Activated naive CD4-positive, alpha-beta T cell treated with anti-CD3 and anti-CD28 coated beads, Interleukin-2, amount 50 U/mL, for 24 hours (primary cell): ENCODE results near the gene EFCAB5.
"Not testable (repeated sequence)": the region's sequence is repeated elsewhere in the genome, so short reads cannot be mapped to it uniquely, and the experiment has no call there.

Source experiments
- H3K27ac Mint-ChIP-seq: one replicate; pipeline ENCODE4 v1.8.0; 2021; ENCODE audit warnings: mild to moderate bottlenecking, mixed read lengths
- H3K27me3 Mint-ChIP-seq: one replicate; pipeline ENCODE4 v1.8.0; 2021; ENCODE audit warnings: mixed read lengths
- H3K36me3 Mint-ChIP-seq: one replicate; pipeline ENCODE4 v1.8.0; 2021; ENCODE audit warnings: mixed read lengths
- H3K4me1 Mint-ChIP-seq: one replicate; pipeline ENCODE4 v1.8.0; 2021; ENCODE audit warnings: mixed read lengths
- H3K4me3 Mint-ChIP-seq: one replicate; pipeline ENCODE4 v1.8.0; 2021; ENCODE audit warnings: mild to moderate bottlenecking, mixed read lengths
- H3K9me3 Mint-ChIP-seq: one replicate; pipeline ENCODE4 v1.8.0; 2021; ENCODE audit warnings: mixed read lengths

Gene EFCAB5

GRCh38 chr17:29959658-29960337, 18.4 kb downstream of the EFCAB5 start:
- Mint-ChIP-seq H3K4me3 (no peak overlapping the region), H3K4me1 (no peaks in the 10 kb centered on the region), H3K27me3 (peaks cover 1% of the 10 kb centered on the region), H3K9me3 (peaks cover 5% of the 10 kb centered on the region), H3K27ac (no peak overlapping the region), H3K36me3 (peaks cover 5% of the 10 kb centered on the region)

GRCh38 chr17:29962656-29963055, 21.2 kb downstream of the EFCAB5 start:
- peaks cover 5% of the 10 kb centered on the region for H3K36me3 Mint-ChIP-seq
- H3K27ac Mint-ChIP-seq, result no peak overlapping the region
- H3K9me3 Mint-ChIP-seq, result peaks cover 5% of the 10 kb centered on the region
- peaks cover 3% of the 10 kb centered on the region for H3K27me3 Mint-ChIP-seq
- no peak overlapping the region for H3K4me3 Mint-ChIP-seq
- H3K4me1 Mint-ChIP-seq, result no peaks in the 10 kb centered on the region

- no peaks in the 10 kb centered on the region for H3K9me3 Mint-ChIP-seq
- no peaks in the 10 kb centered on the region for H3K4me1 Mint-ChIP-seq
- H3K4me3 Mint-ChIP-seq, result no peak overlapping the region
- H3K36me3 Mint-ChIP-seq, result peaks cover 3% of the 10 kb centered on the region
- peaks cover 1% of the 10 kb centered on the region for H3K27me3 Mint-ChIP-seq
- no peak overlapping the region for H3K27ac Mint-ChIP-seq
These were observed 26.8 kb downstream of the EFCAB5 start for GRCh38 chr17:29968271-29968670.

DNA sequence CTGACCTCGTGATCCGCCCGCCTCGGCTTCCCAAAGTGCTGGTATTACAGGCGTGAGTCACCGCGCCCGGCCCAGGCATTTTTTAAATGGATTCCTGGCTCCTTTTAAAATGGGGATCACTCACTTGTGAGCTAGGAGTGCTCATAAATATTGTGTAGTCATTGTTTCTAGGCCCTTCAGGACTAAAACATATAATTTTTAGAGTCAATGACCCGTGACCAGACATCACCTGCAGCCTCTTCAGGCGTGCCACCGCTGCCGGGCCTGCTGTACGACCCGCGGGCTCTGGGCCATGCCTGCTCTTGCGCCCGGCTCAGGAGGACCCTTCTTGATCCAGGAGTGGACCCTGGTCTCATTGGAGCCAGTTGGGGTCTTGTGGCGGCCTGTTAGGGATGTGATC, 30.8 kb downstream of the EFCAB5 start:
- no peak overlapping the region for H3K27ac Mint-ChIP-seq
- H3K4me3 Mint-ChIP-seq, result no peak overlapping the region
- no peaks in the 10 kb centered on the region for H3K9me3 Mint-ChIP-seq
- no peaks in the 10 kb centered on the region for H3K27me3 Mint-ChIP-seq
- H3K4me1 Mint-ChIP-seq, result no peaks in the 10 kb centered on the region
- H3K36me3 Mint-ChIP-seq, result no peaks in the 10 kb centered on the region

DNA sequence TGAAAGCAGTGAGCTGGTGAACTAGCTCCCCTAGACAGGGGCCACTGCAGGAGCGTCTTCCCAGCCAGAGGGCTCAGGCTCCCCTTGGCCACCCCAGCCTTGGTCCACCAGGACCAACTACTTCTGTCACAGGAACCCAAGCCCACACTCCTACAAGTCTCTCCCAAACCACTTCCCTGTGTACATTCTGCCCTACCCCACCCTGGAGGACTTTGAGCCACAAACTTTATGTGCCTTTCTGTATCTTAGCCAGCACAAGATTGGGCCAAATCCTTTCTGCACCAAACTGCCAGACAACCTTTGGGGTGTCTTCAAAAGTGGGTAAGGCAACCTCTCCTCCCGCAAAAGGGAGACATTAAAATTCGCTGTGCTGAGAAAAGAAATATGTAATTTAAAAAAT, 31.6 kb downstream of the EFCAB5 start:
- Mint-ChIP-seq H3K36me3 (no peaks in the 10 kb centered on the region), H3K27ac (no peak overlapping the region), H3K9me3 (no peaks in the 10 kb centered on the region), H3K4me3 (no peak overlapping the region), H3K4me1 (no peaks in the 10 kb centered on the region), H3K27me3 (peaks cover 2% of the 10 kb centered on the region)

- no peaks in the 10 kb centered on the region for H3K9me3 Mint-ChIP-seq
- no peaks in the 10 kb centered on the region for H3K36me3 Mint-ChIP-seq
- H3K27me3 Mint-ChIP-seq, result peaks cover 2% of the 10 kb centered on the region
- H3K4me1 Mint-ChIP-seq, result no peaks in the 10 kb centered on the region
- H3K27ac Mint-ChIP-seq, result no peak overlapping the region
- no peak overlapping the region for H3K4me3 Mint-ChIP-seq
These were observed 36.4 kb downstream of the EFCAB5 start for GRCh38 chr17:29977836-29978235.

DNA sequence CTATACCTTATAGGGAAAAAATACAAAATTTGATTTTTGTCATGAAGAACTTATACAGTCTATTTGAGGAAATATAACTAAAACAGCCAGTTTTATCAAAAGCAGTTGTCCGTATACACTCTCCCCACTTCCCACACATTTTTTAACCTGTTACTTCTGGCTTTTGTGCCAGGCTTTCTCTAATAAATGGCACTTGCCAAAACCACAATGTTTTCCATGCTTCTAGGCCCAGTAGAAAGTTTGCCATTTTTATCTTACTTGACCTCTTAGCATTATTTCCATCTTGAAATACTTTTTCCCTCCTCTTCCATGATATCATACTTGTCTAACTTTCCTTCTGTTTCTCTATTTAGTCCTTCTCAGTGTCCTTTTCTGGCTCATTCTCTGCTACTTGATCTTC, 38.8 kb downstream of the EFCAB5 start:
- no peak overlapping the region for H3K4me3 Mint-ChIP-seq
- H3K36me3 Mint-ChIP-seq, result peaks cover 2% of the 10 kb centered on the region
- H3K4me1 Mint-ChIP-seq, result no peaks in the 10 kb centered on the region
- H3K27me3 Mint-ChIP-seq, result peaks cover 2% of the 10 kb centered on the region
- H3K27ac Mint-ChIP-seq, result no peak overlapping the region
- H3K9me3 Mint-ChIP-seq, result no peaks in the 10 kb centered on the region

- no peaks in the 10 kb centered on the region for H3K4me1 Mint-ChIP-seq
- no peak overlapping the region for H3K27ac Mint-ChIP-seq
- H3K9me3 Mint-ChIP-seq, result no peaks in the 10 kb centered on the region
- no peaks in the 10 kb centered on the region for H3K27me3 Mint-ChIP-seq
- H3K36me3 Mint-ChIP-seq, result peaks cover 2% of the 10 kb centered on the region
- no peak overlapping the region for H3K4me3 Mint-ChIP-seq
These were observed 41.7 kb downstream of the EFCAB5 start for GRCh38 chr17:29982991-29983653.

GRCh38 chr17:29996458-29996857, 55.0 kb downstream of the EFCAB5 start:
- H3K4me1 Mint-ChIP-seq, result peaks cover 14% of the 10 kb centered on the region
- H3K9me3 Mint-ChIP-seq, result no peaks in the 10 kb centered on the region
- no peaks in the 10 kb centered on the region for H3K27me3 Mint-ChIP-seq
- H3K27ac Mint-ChIP-seq, result no peak overlapping the region
- H3K36me3 Mint-ChIP-seq, result no peaks in the 10 kb centered on the region
- no peak overlapping the region for H3K4me3 Mint-ChIP-seq

- peaks cover 14% of the 10 kb centered on the region for H3K4me1 Mint-ChIP-seq
- H3K9me3 Mint-ChIP-seq, result no peaks in the 10 kb centered on the region
- H3K4me3 Mint-ChIP-seq, result peak overlapping the region; percentile 26
- H3K36me3 Mint-ChIP-seq, result no peaks in the 10 kb centered on the region
- peak overlapping the region; percentile 31 for H3K27ac Mint-ChIP-seq
- no peaks in the 10 kb centered on the region for H3K27me3 Mint-ChIP-seq
These were observed 58.7 kb downstream of the EFCAB5 start for GRCh38 chr17:30000001-30000754.

DNA sequence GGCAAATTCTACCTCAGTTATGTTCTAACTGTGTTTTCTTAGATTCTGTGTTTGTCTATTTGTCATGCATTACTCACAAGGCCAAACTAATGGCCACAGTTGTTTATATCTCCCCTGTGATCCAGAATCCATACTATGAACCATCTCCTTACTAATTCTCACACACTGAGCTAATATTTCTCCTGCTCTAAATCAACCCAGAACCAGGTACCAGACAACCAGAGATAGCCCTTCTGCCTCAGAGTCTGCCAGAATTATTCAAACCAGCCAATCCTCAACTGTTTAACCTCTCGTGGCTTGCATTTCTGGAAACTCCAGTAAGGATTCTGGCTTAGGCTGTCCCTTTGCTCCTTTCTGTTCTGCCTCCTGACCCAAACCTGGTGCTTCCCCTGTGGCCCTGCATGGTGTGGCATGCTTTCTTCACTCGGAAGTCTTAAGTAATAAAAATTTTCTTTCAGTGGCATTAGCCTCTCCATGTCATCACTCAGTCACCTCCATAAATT, 59.4 kb downstream of the EFCAB5 start:
- H3K27ac Mint-ChIP-seq, result no peak overlapping the region
- no peaks in the 10 kb centered on the region for H3K27me3 Mint-ChIP-seq
- H3K4me3 Mint-ChIP-seq, result peak overlapping the region; percentile 43
- no peaks in the 10 kb centered on the region for H3K9me3 Mint-ChIP-seq
- H3K36me3 Mint-ChIP-seq, result no peaks in the 10 kb centered on the region
- H3K4me1 Mint-ChIP-seq, result peaks cover 14% of the 10 kb centered on the region

DNA sequence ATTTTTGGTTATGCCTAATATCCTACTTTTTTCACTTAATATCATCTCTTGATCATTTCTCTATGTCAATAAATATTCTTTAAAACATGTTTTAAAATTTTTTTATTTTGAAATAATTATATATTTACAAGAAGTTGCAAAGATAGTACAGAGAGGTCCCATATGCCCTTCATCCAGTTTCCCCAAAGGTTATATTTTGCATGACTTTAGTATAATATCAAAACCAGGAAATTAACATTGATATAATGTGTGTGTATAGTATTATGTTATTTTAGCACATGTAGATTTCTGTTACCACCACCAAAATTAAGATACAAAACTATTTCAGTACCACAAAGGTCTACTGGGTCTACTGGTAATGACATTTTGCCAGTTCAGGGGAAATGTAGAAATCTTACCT, 60.7 kb downstream of the EFCAB5 start:
- Mint-ChIP-seq H3K4me3 (no peak overlapping the region), H3K36me3 (no peaks in the 10 kb centered on the region), H3K9me3 (no peaks in the 10 kb centered on the region), H3K27ac (no peak overlapping the region), H3K4me1 (peaks cover 14% of the 10 kb centered on the region), H3K27me3 (no peaks in the 10 kb centered on the region)

- Mint-ChIP-seq H3K9me3 (no peaks in the 10 kb centered on the region), H3K27ac (no peak overlapping the region), H3K4me1 (peaks cover 5% of the 10 kb centered on the region), H3K4me3 (no peak overlapping the region), H3K36me3 (no peaks in the 10 kb centered on the region), H3K27me3 (no peaks in the 10 kb centered on the region)
These were observed 64.4 kb downstream of the EFCAB5 start for GRCh38 chr17:30005709-30006320.

GRCh38 chr17:30011934-30012333, 70.5 kb downstream of the EFCAB5 start:
- not testable (repeated sequence) for H3K4me1 Mint-ChIP-seq, H3K27me3 Mint-ChIP-seq, H3K36me3 Mint-ChIP-seq, H3K9me3 Mint-ChIP-seq, H3K27ac Mint-ChIP-seq, H3K4me3 Mint-ChIP-seq

DNA sequence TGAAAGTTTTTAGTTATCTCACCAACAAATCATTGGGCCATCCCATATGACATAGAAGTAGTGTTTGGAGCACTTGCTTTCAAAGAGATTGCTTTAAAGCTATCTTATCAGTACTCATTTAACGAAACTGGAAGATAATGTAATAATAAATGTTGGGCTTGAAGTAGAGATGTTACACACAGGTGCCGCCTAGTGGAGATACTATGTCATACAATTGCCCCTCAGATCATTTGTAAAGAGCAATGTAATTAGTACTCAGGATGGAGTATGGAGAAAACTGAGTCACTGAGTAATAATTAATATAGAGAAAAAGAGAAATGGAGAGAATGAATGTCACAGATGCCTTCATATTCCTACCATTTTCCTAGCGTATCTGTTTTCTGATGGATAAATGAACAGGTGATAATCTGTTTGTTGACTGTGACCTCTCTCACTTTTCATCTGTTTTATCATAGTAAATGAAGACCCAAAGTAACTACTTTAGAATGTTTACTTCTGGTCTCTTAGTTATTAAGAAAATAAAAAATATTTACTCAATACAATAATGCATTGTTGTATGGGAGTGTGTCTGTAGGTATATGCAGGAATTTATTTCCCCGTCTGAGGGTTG, 80.4 kb downstream of the EFCAB5 start:
- Mint-ChIP-seq H3K27ac (no peak overlapping the region), H3K27me3 (peaks cover 1% of the 10 kb centered on the region), H3K9me3 (no peaks in the 10 kb centered on the region), H3K36me3 (no peaks in the 10 kb centered on the region), H3K4me1 (no peaks in the 10 kb centered on the region), H3K4me3 (no peak overlapping the region)
